PC-3 (cell line): ENCODE results near the gene UPK3A. TPM values are rescaled to one million over a fixed set of nuclear protein-coding genes. Genes with fewer than 3 reads are reported as not detected.

Experiments used
- ATAC-seq: fragments of 200-7000 bp; cut with Tn5 transposase; 2 replicates; pipeline ENCODE4 v1.9.1; 2020; ENCODE audit warnings: mild to moderate bottlenecking, moderate library complexity
- BruUV-seq: library from RNA; stranded (reverse); fragments of 400-500 nt; replicated peaks from 2 replicates; lab custom pipeline; 2021; lab: Mats Ljungman, UMichigan
- CTCF ChIA-PET: fragments of 300-600 bp; sonication (Branson Sonifier 250); formaldehyde crosslinking; loops from one replicate; lab custom pipeline; 2022; ENCODE audit warnings: antibody characterized with exemption; lab: Charles Lee
- POLR2A ChIA-PET: fragments of 300-600 bp; sonication (Branson Sonifier 250); formaldehyde crosslinking; loops from one replicate; lab custom pipeline; 2022; ENCODE audit warnings: antibody characterized with exemption; ENCODE audit not compliant: unreplicated experiment; lab: Charles Lee
- DNase-seq: peaks from one replicate; pipeline ENCODE4 v3.0.0-alpha.2; 2015
- H2AFZ ChIP-seq: fragments of 300-600 bp; sonication (generic); 2 replicates; pipeline ENCODE4 v1.6.0; 2016; ENCODE audit warnings: antibody characterized with exemption, low read length
- H3F3A ChIP-seq: fragments of 300-600 bp; sonication (generic); one replicate; pipeline ENCODE4 v1.6.0; 2017; ENCODE audit warnings: antibody characterized with exemption, low read length, control low read depth, mild to moderate bottlenecking; ENCODE audit not compliant: unreplicated experiment
- H3K27ac ChIP-seq: fragments of 300-600 bp; sonication (generic); 2 replicates; pipeline ENCODE4 v1.5.1; 2016; ENCODE audit warnings: mild to moderate bottlenecking, low read length
- H3K27me3 ChIP-seq: fragments of 300-600 bp; sonication (generic); 2 replicates; pipeline ENCODE4 v1.6.1; 2016; ENCODE audit warnings: low read length, mixed read lengths
- H3K36me3 ChIP-seq: fragments of 300-600 bp; sonication (generic); 2 replicates; pipeline ENCODE4 v1.6.1; 2016; ENCODE audit warnings: low read depth, mixed run types, low read length, mixed read lengths
- H3K4me1 ChIP-seq: fragments of 300-600 bp; sonication (generic); 2 replicates; pipeline ENCODE4 v1.5.1; 2016; ENCODE audit warnings: low read length; ENCODE audit not compliant: insufficient read depth
- H3K4me2 ChIP-seq: fragments of 300-600 bp; sonication (generic); 2 replicates; pipeline ENCODE4 v1.6.0; 2016; ENCODE audit warnings: low read length
- H3K4me3 ChIP-seq: fragments of 300-600 bp; sonication (generic); 2 replicates; pipeline ENCODE4 v1.5.1; 2016; ENCODE audit warnings: mild to moderate bottlenecking, low read length, mixed read lengths
- H3K79me2 ChIP-seq: fragments of 300-600 bp; sonication (generic); 2 replicates; pipeline ENCODE4 v1.6.1; 2017; ENCODE audit warnings: low read length, mixed read lengths
- H3K9ac ChIP-seq: fragments of 300-600 bp; sonication (generic); 2 replicates; pipeline ENCODE4 v1.6.0; 2016; ENCODE audit warnings: mild to moderate bottlenecking, low read length
- H3K9me2 ChIP-seq: fragments of 300-600 bp; sonication (generic); replicated peaks from 2 replicates; pipeline ENCODE4 v1.6.1; 2016; ENCODE audit warnings: mixed run types, low read length, mixed read lengths
- H3K9me3 ChIP-seq: fragments of 300-600 bp; sonication (generic); 2 replicates; pipeline ENCODE4 v1.6.1; 2016; ENCODE audit warnings: low read length, mixed read lengths
- H4K20me1 ChIP-seq: fragments of 300-600 bp; sonication (generic); 2 replicates; pipeline ENCODE4 v1.6.1; 2016; ENCODE audit warnings: low read length, mixed read lengths
- CTCF ChIP-seq: fragments of 300-600 bp; sonication (generic); conservative IDR thresholded peaks from 2 replicates; pipeline ENCODE4 v1.5.1; 2017; ENCODE audit warnings: antibody characterized with exemption, low read depth, mild to moderate bottlenecking, low read length
- EZH2 ChIP-seq: fragments of 300-600 bp; sonication (generic); IDR thresholded peaks from one replicate; pipeline ENCODE4 v1.6.1; 2017; ENCODE audit warnings: antibody characterized with exemption, mild to moderate bottlenecking, low read length; ENCODE audit not compliant: unreplicated experiment
- EZH2phosphoT487 ChIP-seq: fragments of 300-600 bp; sonication (generic); IDR thresholded peaks from 2 replicates; pipeline ENCODE4 v1.6.1; 2018; ENCODE audit warnings: mild to moderate bottlenecking, antibody characterized with exemption, low read length, borderline replicate concordance
- intact Hi-C: fragments of 100-400 bp; cut with micrococcal nuclease; formaldehyde crosslinking; loops from 2 replicates; pipeline ENCODE4 v1.9.0; 2023
- total RNA-seq: library from RNA; depleted of rRNA; stranded (reverse); fragments of >200 nt; gene quantifications from 2 replicates; pipeline ENCODE4 v1.2.3, GENCODE V29; 2014

UPK3A gene
- total RNA-seq, 1 experiment from 2014 or later = 1.1 TPM

- no peak for TF ChIP-seq EZH2
- no peak for TF ChIP-seq EZH2phosphoT487
- no peak for TF ChIP-seq CTCF
- Histone ChIP-seq H3K79me2 (no peaks in the 10 kb centered on the region), H3K4me3 (no peak overlapping the region), H3K9me2 (no peaks in the 10 kb centered on the region), H2AFZ (no peak overlapping the region), H3K9me3 (no peaks in the 10 kb centered on the region), H3K36me3 (no peaks in the 10 kb centered on the region), H3K9ac (no peak overlapping the region), H3K4me1 (peaks cover 2% of the 10 kb centered on the region; the same call in 1 of the 2 replicates), H3K27me3 (no peaks in the 10 kb centered on the region), H4K20me1 (no peaks in the 10 kb centered on the region), H3K4me2 (no peak overlapping the region), H3K27ac (no peak overlapping the region), H3F3A (no peaks in the 10 kb centered on the region)
- no peak for DNase-seq
- ChIA-PET CTCF (no interaction called here), POLR2A (no interaction called here)
- ATAC-seq = no peak
- BruUV-seq = no TSS peak
- intact Hi-C loops = no loop called here
Observed at GRCh38 chr22:45295492-45295891, 10.7 kb downstream of the UPK3A start.

GRCh38 chr22:45296628-45297297 lies 12.0 kb downstream of the UPK3A start:
- POLR2A ChIA-PET = no interaction called here
- DNase-seq = no peak
- Histone ChIP-seq H3K4me3 (no peak overlapping the region), H3K4me1 (peaks cover under 1% of the 10 kb centered on the region), H2AFZ (no peak overlapping the region), H3K79me2 (no peaks in the 10 kb centered on the region), H3F3A (no peaks in the 10 kb centered on the region), H3K9me2 (no peaks in the 10 kb centered on the region), H3K9ac (no peak overlapping the region), H4K20me1 (no peaks in the 10 kb centered on the region), H3K27ac (no peak overlapping the region), H3K27me3 (no peaks in the 10 kb centered on the region), H3K36me3 (no peaks in the 10 kb centered on the region), H3K9me3 (no peaks in the 10 kb centered on the region), H3K4me2 (no peak overlapping the region)
- TF ChIP-seq CTCF (no peak), EZH2phosphoT487 (no peak), EZH2 (no peak)
- intact Hi-C loops = no loop called here
- CTCF ChIA-PET = no interaction called here
- no TSS peak for BruUV-seq
- ATAC-seq = no peak

- H3K27me3 ChIP-seq = no peaks in the 10 kb centered on the region
- no peaks in the 10 kb centered on the region for H4K20me1 ChIP-seq
- CTCF ChIA-PET = no interaction called here
- H3K4me2 ChIP-seq = no peak overlapping the region
- DNase-seq (no peak), ATAC-seq (no peak)
- no peaks in the 10 kb centered on the region for H3K36me3 ChIP-seq
- no peak overlapping the region for H3K4me3 ChIP-seq
- no peaks in the 10 kb centered on the region for H3K79me2 ChIP-seq
- BruUV-seq = no TSS peak
- POLR2A ChIA-PET = no interaction called here
- H3K27ac ChIP-seq = no peak overlapping the region
- no peaks in the 10 kb centered on the region for H3K9me2 ChIP-seq
- peaks cover 5% of the 10 kb centered on the region for H3K4me1 ChIP-seq
- no peaks in the 10 kb centered on the region for H3K9me3 ChIP-seq
- H2AFZ ChIP-seq = no peak overlapping the region
- H3K9ac ChIP-seq = no peak overlapping the region
- intact Hi-C loops = no loop called here
- no peak for TF ChIP-seq EZH2phosphoT487
- TF ChIP-seq EZH2 = no peak
- no peak for TF ChIP-seq CTCF
- no peaks in the 10 kb centered on the region for H3F3A ChIP-seq
Observed at GRCh38 chr22:45298934-45299505, 14.3 kb downstream of the UPK3A start.
